ENCODE data around the gene ONECUT2. TPM values are rescaled to one million over a fixed set of nuclear protein-coding genes. Genes with fewer than 3 reads are reported as not detected.

ONECUT2 gene
- total RNA-seq, 2 experiments from 2014 or later = not detected

GRCh38 chr18:57444301-57444759 lies 9.2 kb downstream of the ONECUT2 start:
- CTCF ChIA-PET (ENCODE audit: unreplicated experiment) = no interaction called here
- no peak for TF ChIP-seq CTCF (conservative IDR thresholded peaks at IDR 0.05; ENCODE audit: low read length)
- TF ChIP-seq EZH2phosphoT487 (IDR thresholded peaks at IDR 0.05; ENCODE audit: borderline replicate concordance, low read depth, low read length) = no peak
- Histone ChIP-seq H3K4me1 (ENCODE audit: insufficient read depth, low read length, poor library complexity, severe bottlenecking) (no peaks in the 10 kb centered on the region), H3K9me2 (ENCODE audit: insufficient read depth, low read length) (no peaks in the 10 kb centered on the region), H3K36me3 (ENCODE audit: insufficient read depth, low read length) (no peaks in the 10 kb centered on the region), H3K4me3 (ENCODE audit: low read depth, low read length, poor library complexity, severe bottlenecking) (no peak overlapping the region), H3K4me2 (ENCODE audit: low read length) (no peak overlapping the region), H2AFZ (ENCODE audit: low read length) (no peak overlapping the region), H3K9me3 (ENCODE audit: low read length) (no peaks in the 10 kb centered on the region), H4K20me1 (ENCODE audit: insufficient read depth, low read length) (no peaks in the 10 kb centered on the region), H3K79me2 (ENCODE audit: insufficient read depth, low read depth, low read length) (no peaks in the 10 kb centered on the region), H3K27ac (ENCODE audit: low read depth, low read length, poor library complexity, severe bottlenecking) (no peak overlapping the region)
- no TSS peak for BruUV-seq (replicated peaks)
- intact Hi-C loops (cut with micrococcal nuclease; ENCODE audit: unreplicated experiment) = no loop called here
- DNase-seq (ENCODE audit: low spot score) = no peak
- POLR2A ChIA-PET = no interaction called here

- intact Hi-C loops (cut with micrococcal nuclease; ENCODE audit: unreplicated experiment) = loop anchor here (2.0 kb wide), 2 partner anchors 577 to 697 kb away; no protein-coding TSS in a partner anchor
- no peaks in the 10 kb centered on the region for H4K20me1 ChIP-seq (ENCODE audit: insufficient read depth, low read length)
- H3K4me1 ChIP-seq (ENCODE audit: insufficient read depth, low read length, poor library complexity, severe bottlenecking) = no peaks in the 10 kb centered on the region
- H3K4me2 ChIP-seq (ENCODE audit: low read length) = no peak overlapping the region
- no peaks in the 10 kb centered on the region for H3K79me2 ChIP-seq (ENCODE audit: insufficient read depth, low read depth, low read length)
- BruUV-seq (replicated peaks) = no TSS peak
- H3K4me3 ChIP-seq (ENCODE audit: low read depth, low read length, poor library complexity, severe bottlenecking) = no peak overlapping the region
- H3K9me2 ChIP-seq (ENCODE audit: insufficient read depth, low read length) = no peaks in the 10 kb centered on the region
- ChIA-PET POLR2A (no interaction called here), CTCF (ENCODE audit: unreplicated experiment) (no interaction called here)
- H2AFZ ChIP-seq (ENCODE audit: low read length) = no peak overlapping the region
- no peak overlapping the region for H3K27ac ChIP-seq (ENCODE audit: low read depth, low read length, poor library complexity, severe bottlenecking)
- no peak for DNase-seq (ENCODE audit: low spot score)
- no peaks in the 10 kb centered on the region for H3K36me3 ChIP-seq (ENCODE audit: insufficient read depth, low read length)
- TF ChIP-seq CTCF (conservative IDR thresholded peaks at IDR 0.05; ENCODE audit: low read length) (no peak), EZH2phosphoT487 (IDR thresholded peaks at IDR 0.05; ENCODE audit: borderline replicate concordance, low read depth, low read length) (no peak)
- no peaks in the 10 kb centered on the region for H3K9me3 ChIP-seq (ENCODE audit: low read length)
Measured at GRCh38 chr18:57445488-57446319, 10.5 kb downstream of the ONECUT2 start.

DNA sequence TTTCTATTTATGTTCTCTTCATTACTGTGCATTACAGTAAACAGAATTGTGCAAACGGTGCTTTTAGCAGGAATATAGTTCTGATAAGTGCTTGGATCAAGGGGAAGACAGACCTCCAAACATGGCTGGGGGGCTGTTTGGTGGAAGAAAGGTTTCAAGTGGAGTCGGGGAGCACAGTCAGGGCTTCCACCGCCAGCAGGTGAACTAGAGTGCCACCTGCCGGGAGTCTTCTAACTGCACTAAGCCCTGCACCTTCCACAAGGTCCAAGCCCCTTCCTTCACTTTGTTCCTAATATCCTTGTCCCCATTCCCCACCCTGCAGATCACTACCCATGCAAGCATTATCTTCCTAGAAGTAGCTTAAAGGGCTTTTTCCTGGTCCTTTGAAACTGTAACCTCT lies 11.1 kb downstream of the ONECUT2 start:
- no peak overlapping the region for H3K4me3 ChIP-seq (ENCODE audit: low read depth, low read length, poor library complexity, severe bottlenecking)
- ChIA-PET CTCF (ENCODE audit: unreplicated experiment) (no interaction called here), POLR2A (no interaction called here)
- no TSS peak for BruUV-seq (replicated peaks)
- no peak for TF ChIP-seq EZH2phosphoT487 (IDR thresholded peaks at IDR 0.05; ENCODE audit: borderline replicate concordance, low read depth, low read length)
- TF ChIP-seq CTCF (conservative IDR thresholded peaks at IDR 0.05; ENCODE audit: low read length) = peak; percentile 75
- no peak overlapping the region for H2AFZ ChIP-seq (ENCODE audit: low read length)
- DNase-seq (ENCODE audit: low spot score) = peak; percentile 27
- no peak overlapping the region for H3K27ac ChIP-seq (ENCODE audit: low read depth, low read length, poor library complexity, severe bottlenecking)
- H3K9me3 ChIP-seq (ENCODE audit: low read length) = no peaks in the 10 kb centered on the region
- no peaks in the 10 kb centered on the region for H3K36me3 ChIP-seq (ENCODE audit: insufficient read depth, low read length)
- no peaks in the 10 kb centered on the region for H3K79me2 ChIP-seq (ENCODE audit: insufficient read depth, low read depth, low read length)
- no peaks in the 10 kb centered on the region for H3K4me1 ChIP-seq (ENCODE audit: insufficient read depth, low read length, poor library complexity, severe bottlenecking)
- intact Hi-C loops (cut with micrococcal nuclease; ENCODE audit: unreplicated experiment) = loop anchor here (2.0 kb wide), 2 partner anchors 578 to 698 kb away; no protein-coding TSS in a partner anchor
- no peak overlapping the region for H3K4me2 ChIP-seq (ENCODE audit: low read length)
- H3K9me2 ChIP-seq (ENCODE audit: insufficient read depth, low read length) = no peaks in the 10 kb centered on the region
- H4K20me1 ChIP-seq (ENCODE audit: insufficient read depth, low read length) = no peaks in the 10 kb centered on the region
